ENCODE results near the gene ERG28.

The ERG28 gene

DNA sequence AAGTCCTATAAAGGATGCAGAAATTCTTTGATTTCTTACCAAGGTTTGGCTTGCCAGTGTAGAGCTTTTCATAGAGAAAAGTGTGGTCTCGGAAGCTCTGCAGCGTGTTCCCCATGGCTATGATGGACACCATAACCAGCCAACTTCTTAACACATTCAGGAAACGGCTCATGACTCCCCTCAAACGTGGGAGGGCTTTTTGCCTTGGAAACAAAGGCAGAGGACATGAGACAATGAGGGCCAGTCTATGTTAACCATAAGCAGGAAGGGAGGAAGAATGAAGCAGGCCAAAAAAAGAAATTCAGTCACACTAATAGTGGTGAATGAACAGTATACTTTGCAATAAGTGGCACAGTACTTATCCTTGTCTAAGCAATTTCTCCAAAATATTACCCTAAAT, 3.3 kb downstream of the ERG28 start:
- no peak for DNase-seq

DNA sequence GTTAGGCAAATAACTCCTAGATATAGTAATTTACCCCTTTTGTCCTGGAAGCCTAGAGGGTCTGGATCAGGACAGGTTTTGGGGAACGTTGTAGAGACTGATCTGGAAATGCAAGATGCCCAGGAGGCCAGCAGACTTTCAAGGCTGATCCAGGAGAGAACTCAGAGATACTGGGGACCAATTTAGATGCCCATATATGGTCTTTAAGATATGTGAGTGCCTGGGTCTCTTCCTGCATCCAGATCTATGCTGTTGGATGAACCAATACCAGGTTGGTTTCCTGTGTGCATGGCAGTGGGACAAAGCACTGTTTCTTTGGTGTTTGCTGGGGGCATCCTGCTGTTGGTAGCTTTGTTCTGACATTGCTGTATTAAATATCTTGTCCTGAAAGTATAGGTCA, 5.4 kb downstream of the ERG28 start:
- DNase-seq: no peak

DNA sequence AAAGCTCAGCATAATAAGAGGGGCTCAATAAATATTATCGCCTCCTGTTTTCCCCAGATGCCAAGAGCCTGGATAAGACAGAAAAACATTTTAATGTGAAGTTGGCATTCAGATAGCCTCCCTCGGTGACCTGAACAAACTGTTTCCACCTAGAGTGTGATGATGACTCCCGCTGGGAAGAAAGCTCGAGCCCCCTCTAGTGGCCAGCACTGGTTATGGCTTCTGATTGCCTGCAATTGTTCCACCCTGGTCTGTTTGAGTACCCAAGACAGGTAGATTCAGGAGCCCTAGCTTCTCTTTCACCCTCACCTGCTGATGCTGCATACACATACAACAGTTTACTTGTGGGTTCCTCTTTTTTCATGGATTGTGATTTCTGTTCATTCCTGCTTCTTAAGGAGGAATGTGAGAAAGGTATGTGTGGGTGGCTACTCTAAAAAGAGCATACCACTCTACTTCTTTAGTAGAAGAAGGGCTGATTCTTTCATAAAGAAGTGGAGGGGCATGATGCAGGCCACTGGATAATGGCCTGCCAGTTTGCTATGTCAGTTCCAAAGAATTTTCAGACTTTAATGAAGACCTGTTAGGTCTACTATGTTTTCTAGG, 6.4 kb downstream of the ERG28 start:
- peak; percentile 79 for DNase-seq

DNA sequence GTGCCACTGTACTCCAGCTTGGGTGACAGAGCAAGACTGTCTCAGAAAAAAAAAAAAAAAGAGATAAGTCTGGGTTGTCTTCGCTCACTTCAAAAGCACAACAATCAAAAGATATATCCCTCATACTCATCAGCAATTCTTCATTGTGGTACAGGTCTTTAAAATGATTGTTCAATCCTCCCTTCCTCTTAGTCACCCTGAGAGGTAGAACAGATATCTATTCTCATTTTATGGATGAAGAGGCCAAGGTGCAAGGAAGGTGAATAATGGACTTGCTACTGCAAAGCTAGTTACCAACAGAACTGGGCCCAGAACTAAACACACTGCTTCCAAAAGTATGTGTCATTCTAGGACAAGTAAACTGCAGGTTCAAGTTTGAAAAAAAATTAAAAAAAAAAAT, 7.1 kb downstream of the ERG28 start:
- DNase-seq: no peak

DNA sequence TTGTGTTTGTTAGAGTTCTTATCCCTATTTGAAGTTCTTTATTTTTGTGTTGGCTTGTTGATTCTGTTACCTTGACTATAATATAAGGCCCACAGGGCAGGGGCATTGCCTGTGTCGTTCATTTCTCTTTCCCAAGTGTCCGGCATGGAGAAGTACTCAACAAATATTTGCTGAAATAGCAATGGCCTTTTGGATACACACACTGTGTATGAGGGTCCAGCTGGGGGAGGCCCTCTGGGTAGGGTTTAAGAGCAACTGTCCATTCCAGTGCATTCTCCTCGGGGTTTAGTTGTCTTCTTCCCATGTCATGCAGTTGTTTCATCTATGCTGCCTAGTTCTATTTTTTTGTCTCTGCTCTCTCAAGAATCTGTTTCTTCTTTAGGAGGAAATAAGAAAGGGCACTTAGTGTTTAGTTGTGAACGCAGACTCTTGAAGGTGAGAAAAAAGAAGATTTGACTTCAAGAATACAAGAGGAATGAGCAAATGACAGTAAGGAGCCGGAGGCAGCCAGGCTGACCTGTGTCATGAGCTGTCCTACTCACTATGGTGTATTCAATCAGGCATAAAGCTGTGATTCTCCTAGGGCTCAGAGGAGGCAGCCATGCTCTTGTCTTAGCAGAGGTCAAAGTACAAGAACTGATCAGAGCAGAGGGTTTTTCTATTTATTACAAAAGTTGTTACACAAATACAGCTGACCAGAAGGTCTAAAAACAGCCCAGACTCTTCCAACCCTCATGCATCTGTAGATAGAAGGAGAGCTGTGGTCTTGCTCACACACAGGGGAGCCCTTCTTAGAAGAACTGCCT, 10.2 kb downstream of the ERG28 start:
- DNase-seq: no peak

DNA sequence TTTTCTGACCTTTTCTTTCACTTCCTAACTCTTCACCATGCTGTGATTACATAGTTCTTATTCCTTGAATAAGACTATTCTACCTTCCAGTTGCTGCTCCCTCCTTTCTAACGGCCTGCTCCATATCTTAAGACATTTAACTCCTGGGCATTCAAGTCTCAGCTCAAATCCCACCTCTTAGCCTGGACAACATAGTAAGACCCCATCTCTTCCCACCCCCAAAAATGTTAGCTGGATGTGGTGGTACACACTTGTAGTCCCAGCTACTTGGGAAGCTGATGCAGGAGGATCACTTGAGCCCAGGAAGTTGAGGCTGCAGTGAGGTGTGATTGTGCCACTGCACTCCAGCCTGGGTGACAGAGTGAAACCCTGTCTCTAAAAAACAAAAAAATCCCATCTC, 10.9 kb downstream of the ERG28 start:
- no peak for DNase-seq

DNA sequence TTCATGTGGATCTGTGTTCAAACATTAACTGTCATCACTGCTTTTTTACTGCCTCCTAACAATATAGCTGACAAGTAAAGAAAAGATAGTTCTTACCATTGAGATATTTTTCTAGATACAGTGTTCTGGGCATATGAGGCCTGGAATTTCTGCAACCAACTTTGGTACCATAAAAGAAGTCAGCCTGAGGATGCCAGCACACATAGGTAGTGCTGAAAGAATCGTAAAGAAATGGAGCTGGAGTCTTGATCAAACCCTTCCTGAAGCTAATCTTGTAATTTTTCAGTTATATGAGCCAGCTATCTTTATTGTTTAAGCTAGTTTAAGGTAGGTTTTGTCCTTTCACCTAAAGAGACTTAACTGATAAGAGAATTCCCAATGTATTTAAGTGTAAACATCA, 11.3 kb downstream of the ERG28 start:
- no peak for DNase-seq

DNA sequence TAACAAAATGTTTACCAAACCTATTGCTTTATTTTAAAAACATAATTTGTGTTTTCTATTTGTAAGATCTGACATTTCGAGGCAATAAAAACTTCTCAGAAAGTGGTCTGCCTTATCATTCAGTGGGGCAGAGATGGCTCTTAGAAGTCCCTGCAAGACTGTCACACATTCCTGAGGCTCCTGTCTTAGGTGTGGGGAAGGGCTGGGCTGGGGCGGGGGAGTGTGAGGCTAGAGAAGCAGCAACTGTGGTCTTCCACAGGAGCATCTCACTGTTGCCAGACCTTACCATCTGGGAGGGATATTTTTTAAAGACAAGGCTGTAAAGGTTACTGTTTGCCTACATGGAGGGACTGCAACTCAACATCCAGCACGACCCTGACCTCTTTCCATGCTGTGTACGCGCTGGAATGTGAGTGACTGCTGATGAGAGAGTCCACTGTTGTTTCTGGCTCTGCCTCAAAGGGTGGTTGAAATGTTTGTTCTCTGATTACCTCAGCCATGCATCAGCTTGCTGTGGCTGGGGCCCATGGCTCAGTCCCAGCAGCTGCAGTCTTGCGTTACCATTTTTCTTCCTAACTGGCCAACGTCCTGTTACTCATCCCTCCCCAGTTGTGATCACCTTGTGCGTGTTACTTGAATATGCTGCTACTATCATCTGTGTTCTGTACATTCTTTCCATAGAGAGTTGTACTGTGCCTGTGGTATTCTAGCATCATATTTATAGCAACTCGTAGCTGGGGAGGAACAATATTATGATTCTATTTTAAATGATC, 12.4 kb downstream of the ERG28 start:
- DNase-seq: no peak

DNA sequence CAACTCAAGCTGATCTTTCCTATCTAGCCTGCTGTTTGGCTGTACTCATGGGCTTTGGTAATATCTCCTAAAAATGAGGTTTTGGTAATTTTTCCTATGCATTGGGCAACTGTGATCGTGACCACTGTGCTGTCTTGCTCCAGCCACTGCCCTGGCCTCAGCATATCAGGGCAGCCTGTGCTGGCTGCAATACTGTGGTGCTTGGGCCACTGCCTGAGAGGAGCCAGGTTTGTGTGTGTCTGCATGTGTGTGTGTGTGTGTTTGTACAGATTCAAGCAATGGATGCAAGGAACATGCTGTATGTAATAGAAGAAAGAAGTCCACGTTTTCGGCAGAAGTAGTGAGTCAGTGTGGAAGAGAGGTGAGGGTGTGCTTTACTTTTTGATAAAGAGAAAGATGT, 13.0 kb downstream of the ERG28 start:
- DNase-seq: no peak

DNA sequence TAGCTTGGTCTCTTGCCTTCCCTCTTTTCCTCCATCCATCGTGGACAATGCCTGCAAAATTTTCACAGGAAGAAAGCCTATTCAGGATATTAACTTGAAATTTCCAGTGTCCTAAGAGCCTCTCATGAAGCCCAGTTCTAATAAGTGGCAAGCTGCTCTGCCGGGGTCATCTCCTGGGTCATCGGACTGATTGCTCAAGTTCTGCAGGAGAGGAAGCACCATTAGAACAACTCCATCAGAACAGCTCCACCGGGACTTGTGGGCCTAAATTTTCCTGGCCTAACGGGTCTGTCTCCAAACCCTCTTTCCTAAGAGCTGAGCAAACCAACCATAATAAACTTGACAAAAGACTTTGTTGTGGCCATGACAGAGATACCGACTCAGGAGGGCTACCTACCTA, 13.9 kb downstream of the ERG28 start:
- no peak for DNase-seq

DNA sequence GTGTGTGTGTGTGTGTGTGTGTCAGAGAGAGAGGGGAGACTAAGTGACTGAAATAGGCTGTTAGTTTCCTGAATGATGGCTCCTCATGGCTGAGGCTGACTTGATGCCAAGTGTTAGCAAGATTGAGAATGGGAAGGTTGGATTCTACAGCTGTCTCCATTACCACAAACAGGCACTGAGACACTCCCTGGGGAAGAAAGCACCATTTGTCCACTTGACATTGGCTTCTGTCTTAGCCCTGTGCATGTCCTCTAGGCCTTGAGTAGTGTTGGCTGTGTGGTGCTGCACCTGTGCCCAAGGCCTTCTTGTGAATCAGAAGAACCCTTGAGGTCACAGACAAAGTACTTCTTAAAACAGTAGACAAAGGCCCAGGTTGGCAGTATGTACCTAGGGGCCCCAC, 15.6 kb downstream of the ERG28 start:
- no peak for DNase-seq

DNA sequence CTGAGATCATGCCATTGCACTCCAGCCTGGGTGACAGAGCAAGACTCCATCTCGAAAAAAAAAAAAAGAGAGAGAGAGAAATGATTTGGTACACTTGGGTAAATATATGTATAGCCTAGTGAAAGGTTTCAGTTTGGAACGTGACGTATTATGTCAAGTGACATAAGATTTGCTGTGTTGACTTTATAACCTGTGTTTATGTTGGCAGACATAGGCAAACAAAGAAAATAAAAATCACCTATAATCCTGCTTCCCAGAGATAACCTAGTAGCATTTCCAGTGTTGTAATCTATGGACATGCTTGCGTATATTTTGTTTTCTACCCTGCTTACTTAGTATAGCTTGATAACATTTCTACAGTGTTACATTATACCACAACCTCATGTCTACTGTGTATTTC, 16.7 kb downstream of the ERG28 start:
- DNase-seq: no peak

DNA sequence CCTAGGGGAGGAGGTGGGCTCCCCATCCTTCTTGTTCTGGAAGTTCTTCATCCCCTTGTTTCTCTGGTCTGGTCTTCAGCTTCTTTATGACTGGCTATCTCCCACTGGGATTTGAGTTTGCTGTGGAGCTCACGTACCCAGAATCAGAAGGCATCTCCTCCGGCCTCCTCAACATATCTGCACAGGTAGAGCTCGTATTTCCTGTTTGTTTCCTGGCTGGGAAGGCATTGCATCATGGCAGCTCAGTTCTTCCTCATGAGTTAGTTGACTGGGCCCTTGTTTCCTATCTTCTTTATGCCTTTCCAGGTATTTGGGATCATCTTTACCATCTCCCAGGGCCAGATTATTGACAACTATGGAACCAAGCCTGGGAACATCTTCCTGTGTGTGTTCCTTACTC, 19.8 kb downstream of the ERG28 start:
- no peak for DNase-seq

DNA sequence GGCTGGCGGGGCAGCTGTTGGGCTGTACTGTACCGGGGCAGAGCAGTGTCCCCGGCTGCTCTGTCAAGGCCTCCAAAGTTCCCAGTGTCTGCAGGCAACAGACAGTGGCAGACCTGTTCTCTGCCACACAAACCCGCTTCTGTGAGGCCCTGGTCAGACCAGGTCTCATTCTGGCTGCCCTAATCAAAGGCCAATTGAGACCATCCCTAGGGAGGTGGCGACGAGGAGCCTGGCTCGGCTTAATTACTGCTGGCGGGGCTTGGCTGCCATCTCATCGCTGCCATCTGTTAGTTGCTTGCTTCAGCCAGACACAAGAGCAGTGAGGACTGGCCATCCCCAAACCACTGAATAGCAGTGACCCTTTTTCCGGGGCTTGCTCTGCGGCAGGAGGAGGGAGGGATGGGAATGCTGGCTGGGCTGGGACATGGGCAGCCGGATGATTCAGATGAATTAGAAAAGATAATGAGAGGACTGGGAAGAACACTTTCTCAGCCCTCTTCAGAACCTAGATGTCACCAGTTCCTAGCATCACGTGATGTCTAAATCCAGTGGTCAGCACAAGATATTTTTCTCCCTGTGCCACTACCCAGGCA, 24.5 kb downstream of the ERG28 start:
- no peak for DNase-seq

DNA sequence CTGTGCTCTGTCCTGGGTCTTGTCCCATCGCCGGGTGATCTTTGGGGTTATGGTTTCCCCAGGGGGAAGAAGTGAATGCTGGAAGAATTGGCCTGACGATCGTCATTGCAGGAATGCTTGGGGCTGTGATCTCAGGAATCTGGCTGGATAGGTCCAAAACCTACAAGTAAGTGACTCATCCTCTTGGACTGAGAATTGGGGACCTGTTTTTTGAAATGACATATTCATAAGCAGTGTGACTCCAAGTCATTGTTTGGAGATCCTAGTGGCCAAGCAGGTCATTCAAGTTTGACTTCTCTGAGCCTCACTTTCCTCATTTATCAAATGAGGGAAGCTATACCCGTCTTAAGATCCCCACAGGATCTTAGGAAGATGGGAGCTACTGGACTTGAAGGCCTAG, 25.8 kb downstream of the ERG28 start:
- DNase-seq: no peak

DNA sequence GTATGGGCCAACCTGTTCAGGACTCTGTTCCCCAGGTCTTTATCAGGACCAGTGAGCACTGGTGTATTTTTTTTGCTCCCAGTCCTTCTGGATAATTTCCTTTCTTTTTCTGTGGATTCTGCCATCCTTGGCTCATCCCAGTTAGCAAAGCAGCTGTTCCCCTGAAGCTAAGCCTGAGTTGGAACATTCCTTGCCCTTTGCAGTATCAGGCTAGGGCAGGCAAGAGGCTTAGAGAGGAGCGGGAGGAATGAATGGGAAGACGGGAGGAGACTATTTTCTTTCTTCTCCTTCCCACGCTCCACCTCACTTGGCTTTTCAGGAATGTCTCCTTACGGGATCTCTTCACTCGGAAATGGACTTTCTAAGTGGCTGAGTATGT, 29.2 kb downstream of the ERG28 start:
- DNase-seq: no peak

DNA sequence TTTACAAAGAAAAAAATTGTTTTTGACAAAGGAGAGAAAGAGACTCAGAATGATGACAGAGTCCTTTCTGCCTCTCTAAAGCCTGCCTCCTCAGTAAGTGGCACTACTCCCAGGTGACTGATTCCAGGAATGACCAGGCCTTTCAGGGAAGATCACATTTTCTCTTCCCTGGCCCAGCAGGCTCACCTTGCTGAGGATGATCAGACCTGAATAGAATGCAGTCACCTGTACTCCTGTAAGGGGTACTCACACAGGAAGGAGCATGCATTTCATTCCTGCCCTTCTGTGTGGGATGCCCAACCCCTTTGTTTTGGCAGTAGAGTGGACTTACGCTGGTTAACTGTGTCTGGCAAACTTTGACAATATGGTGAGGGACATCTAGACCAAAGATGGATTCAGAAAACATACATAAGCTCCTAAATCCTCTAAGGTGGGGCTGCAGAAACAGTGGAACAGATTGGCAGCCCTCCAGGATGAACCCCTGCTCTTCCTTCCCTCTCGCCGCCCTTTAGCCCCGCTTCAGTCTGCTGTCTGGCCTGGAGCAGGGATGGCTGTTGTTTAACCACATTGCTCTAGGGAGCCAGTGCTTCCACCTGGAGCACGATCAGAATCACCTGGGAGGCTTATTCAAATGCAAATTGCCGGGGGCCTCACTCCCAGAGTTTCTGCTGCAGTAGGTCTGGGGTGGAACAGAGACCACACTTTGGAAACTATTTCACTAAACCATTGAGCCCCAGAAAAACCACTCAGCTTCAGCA, 29.8 kb downstream of the ERG28 start:
- DNase-seq: no peak

DNA sequence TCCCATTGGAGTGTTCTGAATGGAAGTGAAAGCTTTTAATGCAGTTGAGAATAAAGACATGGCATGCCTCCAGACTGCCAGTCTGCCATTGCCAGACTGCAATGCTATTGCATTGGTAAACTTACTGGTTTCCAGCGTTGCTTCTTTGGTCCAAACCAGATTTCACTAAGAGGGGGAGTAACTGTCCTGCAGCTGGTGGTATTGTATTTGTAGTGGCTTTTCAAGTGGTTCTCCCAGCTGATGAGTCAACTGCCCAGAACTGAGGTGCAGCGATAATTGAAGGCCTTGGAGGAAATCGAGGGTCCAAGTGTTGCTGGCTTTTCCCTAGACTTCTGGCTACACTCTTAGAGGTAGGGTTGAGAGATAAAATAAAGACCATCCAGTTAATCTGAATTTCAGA, 31.9 kb downstream of the ERG28 start:
- DNase-seq: no peak

DNA sequence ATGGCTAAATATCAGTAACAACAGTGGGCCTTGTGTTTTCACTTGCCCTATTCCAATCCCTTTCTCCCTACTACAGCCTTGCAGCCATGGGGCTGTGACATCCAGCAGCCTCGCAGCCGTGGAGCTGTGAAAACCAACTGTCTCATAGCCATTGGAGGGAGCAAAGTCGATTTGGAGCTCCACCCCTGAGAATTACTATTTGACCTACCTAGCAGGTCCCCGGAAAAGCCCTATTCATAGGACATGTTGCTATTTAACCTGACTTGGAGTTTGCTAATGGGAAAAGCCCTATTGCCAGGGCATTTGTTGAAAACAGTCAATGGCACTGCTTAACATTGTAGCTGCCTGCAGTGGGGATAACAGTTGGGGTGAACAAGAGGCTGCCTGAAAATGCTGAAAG, 33.3 kb downstream of the ERG28 start:
- DNase-seq: no peak

DNA sequence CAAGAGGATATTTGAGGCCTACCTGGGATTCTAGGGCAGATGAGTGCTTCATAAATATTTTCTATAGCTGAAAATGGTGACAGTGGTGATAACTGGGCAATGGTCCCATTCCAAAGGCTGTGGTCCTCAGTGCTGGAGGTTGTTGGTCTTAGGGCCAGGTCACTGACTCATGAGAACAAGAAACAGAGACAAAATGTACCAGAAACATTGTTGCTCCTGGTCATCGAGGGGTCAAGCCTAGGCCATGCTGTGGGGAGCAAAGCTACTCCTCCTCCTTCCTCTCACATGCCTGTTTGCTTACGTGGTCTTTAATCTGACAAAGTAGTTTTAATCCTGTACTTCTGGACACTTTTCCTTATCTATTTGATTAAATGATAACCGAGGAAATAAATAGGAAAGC, 33.8 kb downstream of the ERG28 start:
- no peak for DNase-seq

DNA sequence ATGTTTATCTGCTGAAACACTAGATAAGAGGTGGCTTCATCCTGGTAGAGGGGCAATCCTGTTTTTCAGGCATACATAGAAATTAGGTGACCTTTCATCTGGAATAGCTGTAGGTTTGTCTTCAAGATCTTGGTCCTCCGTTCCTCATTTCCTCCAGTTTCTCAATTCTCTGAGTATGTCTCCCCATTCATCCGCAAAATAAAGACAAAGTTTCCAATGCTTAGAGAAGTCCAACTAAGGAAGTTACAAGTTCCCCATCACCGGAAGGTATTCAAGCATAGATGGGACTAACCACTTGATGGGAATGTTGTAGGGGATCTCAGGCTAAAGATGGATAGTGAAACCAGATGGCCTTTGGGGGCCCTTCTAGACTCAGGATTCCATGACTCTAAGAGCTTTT, 34.3 kb downstream of the ERG28 start:
- no peak for DNase-seq

DNA sequence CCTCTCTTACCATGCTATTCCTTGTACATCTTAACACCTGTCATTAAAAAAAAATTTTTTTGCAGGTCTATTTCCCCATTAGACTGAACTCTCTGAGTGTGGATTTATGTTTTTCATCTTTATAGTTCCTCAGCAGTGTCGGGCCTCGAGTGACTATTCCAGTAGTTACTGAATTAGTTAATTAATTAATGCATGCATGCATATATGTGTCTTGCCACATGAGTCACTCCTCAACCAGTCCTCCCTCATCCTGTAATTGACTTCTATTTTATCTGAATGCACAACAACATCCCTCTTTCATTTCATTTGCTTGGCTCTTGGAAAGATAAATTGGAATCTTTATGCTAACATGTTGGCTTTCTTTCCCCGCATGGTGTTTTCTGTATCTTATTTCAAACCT, 35.6 kb downstream of the ERG28 start:
- no peak for DNase-seq

DNA sequence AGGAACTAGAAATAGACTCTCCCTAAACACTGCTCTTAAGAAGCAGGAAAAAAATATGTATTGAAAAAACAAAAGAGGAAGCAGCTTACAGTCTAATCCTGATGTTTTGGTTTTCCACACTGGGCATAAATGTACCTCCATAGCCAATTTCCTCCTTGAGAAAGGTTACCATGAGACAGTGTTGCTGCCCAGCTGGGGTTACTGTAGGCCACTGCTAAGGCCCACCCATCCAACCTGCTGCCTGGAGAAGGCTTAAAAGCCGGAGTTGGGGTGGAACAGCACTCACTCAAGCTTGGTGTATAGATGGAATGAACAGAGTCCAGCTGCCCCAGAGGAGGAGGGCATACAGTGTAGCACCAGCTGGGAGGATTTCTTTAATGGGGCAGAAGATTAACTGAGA, 41.1 kb downstream of the ERG28 start:
- DNase-seq: no peak
